MG63 (cell line): ENCODE data around the gene C3orf38. TPM values are rescaled to one million over a fixed set of nuclear protein-coding genes. Genes with fewer than 3 reads are reported as not detected.
"Not testable (repeated sequence)": the region's sequence is repeated elsewhere in the genome, so short reads cannot be mapped to it uniquely, and the experiment has no call there.

Source experiments
- DNase-seq: peaks from one replicate; pipeline ENCODE4 v3.0.0-alpha.2; 2020
- H3K27me3 ChIP-seq: fragments of 250-450 bp; sonication (Bioruptor Pico); 2 replicates; pipeline ENCODE4 v1.5.1; 2020; ENCODE audit warnings: mild to moderate bottlenecking, moderate library complexity
- H3K36me3 ChIP-seq: fragments of 250-450 bp; sonication (Bioruptor Pico); 2 replicates; pipeline ENCODE4 v1.5.1; 2020; ENCODE audit warnings: mild to moderate bottlenecking, moderate library complexity
- H3K4me3 ChIP-seq: fragments of 250-450 bp; sonication (Bioruptor Pico); 2 replicates; pipeline ENCODE4 v1.5.1; 2020; ENCODE audit warnings: mild to moderate bottlenecking, moderate library complexity
- H3K9me3 ChIP-seq: fragments of 250-450 bp; sonication (Bioruptor Pico); 2 replicates; pipeline ENCODE4 v1.5.1; 2020; ENCODE audit warnings: mild to moderate bottlenecking, moderate library complexity
- total RNA-seq: library from RNA; depleted of rRNA; stranded (reverse); fragments of >200 nt; shearing (Covaris generic); gene quantifications from 2 replicates; pipeline ENCODE4 v1.2.3, GENCODE V29; 2014; ENCODE audit warnings: low replicate concordance; rRNA removed

The C3orf38 gene
- 12.6 and 16.4 TPM in 2 replicates for total RNA-seq

- DNase-seq: peak; percentile 87
- H3K27me3 ChIP-seq: no peaks in the 10 kb centered on the region
- peaks cover 10% of the 10 kb centered on the region for H3K36me3 ChIP-seq
- peak within 1 kb of the TSS; percentile 77 for H3K4me3 ChIP-seq
- no peaks in the 10 kb centered on the region for H3K9me3 ChIP-seq
Observed at GRCh38 chr3:88149509-88150362, at the start of gene C3orf38. Gene C3orf38 (plus strand): TSS chr3:88149959. CDS start chr3:88150053, 94 bp downstream.

- DNase-seq: no peak
- Histone ChIP-seq H3K9me3 (no peaks in the 10 kb centered on the region), H3K36me3 (no peaks in the 10 kb centered on the region; the same call in 1 of the 2 replicates), H3K4me3 (no peak overlapping the region), H3K27me3 (no peaks in the 10 kb centered on the region)
Observed at GRCh38 chr3:88101142-88101541, 48.6 kb upstream of the C3orf38 start.

GRCh38 chr3:88105325-88105724 lies 44.4 kb upstream of the C3orf38 start:
- H3K9me3 ChIP-seq: no peaks in the 10 kb centered on the region
- H3K4me3 ChIP-seq: no peak overlapping the region
- no peaks in the 10 kb centered on the region for H3K27me3 ChIP-seq
- no peak for DNase-seq
- H3K36me3 ChIP-seq: no peaks in the 10 kb centered on the region; the same call in 1 of the 2 replicates

- no peak for DNase-seq
- no peaks in the 10 kb centered on the region for H3K9me3 ChIP-seq
- no peaks in the 10 kb centered on the region for H3K36me3 ChIP-seq
- no peaks in the 10 kb centered on the region for H3K27me3 ChIP-seq
- H3K4me3 ChIP-seq: no peak overlapping the region
Observed at GRCh38 chr3:88112289-88112688, 37.5 kb upstream of the C3orf38 start.

GRCh38 chr3:88113311-88114162 lies 36.2 kb upstream of the C3orf38 start:
- Histone ChIP-seq H3K27me3 (no peaks in the 10 kb centered on the region), H3K36me3 (no peaks in the 10 kb centered on the region; the same call in 1 of the 2 replicates), H3K4me3 (no peak overlapping the region), H3K9me3 (no peaks in the 10 kb centered on the region)
- peak; percentile 26 for DNase-seq

- Histone ChIP-seq H3K36me3 (no peaks in the 10 kb centered on the region; the same call in 1 of the 2 replicates), H3K9me3 (no peaks in the 10 kb centered on the region), H3K4me3 (no peak overlapping the region), H3K27me3 (no peaks in the 10 kb centered on the region)
- DNase-seq: no peak
Observed at GRCh38 chr3:88114878-88115549, 34.7 kb upstream of the C3orf38 start.

- H3K27me3 ChIP-seq: no peaks in the 10 kb centered on the region
Observed at GRCh38 chr3:88117683-88118082, 32.1 kb upstream of the C3orf38 start.

GRCh38 chr3:88118603-88119002 lies 31.2 kb upstream of the C3orf38 start:
- DNase-seq, H3K4me3 ChIP-seq, H3K27me3 ChIP-seq, H3K36me3 ChIP-seq, H3K9me3 ChIP-seq: not testable (repeated sequence)

More at GRCh38 chr3:88117683-88118082, 32.1 kb upstream of the C3orf38 start:
- Histone ChIP-seq H3K9me3 (no peaks in the 10 kb centered on the region), H3K4me3 (no peak overlapping the region), H3K36me3 (no peaks in the 10 kb centered on the region; the same call in 1 of the 2 replicates)
- DNase-seq: no peak

- H3K4me3 ChIP-seq: no peak overlapping the region
- H3K27me3 ChIP-seq: no peaks in the 10 kb centered on the region
- no peak for DNase-seq
- no peaks in the 10 kb centered on the region; the same call in 1 of the 2 replicates for H3K36me3 ChIP-seq
- no peaks in the 10 kb centered on the region for H3K9me3 ChIP-seq
Observed at GRCh38 chr3:88123526-88123925, 26.2 kb upstream of the C3orf38 start.

- no peak for DNase-seq
- Histone ChIP-seq H3K9me3 (no peaks in the 10 kb centered on the region), H3K4me3 (no peak overlapping the region), H3K27me3 (no peaks in the 10 kb centered on the region), H3K36me3 (no peaks in the 10 kb centered on the region; the same call in none of the 2 replicates)
Observed at GRCh38 chr3:88131695-88132094, 18.1 kb upstream of the C3orf38 start.

GRCh38 chr3:88132894-88133293 lies 16.9 kb upstream of the C3orf38 start:
- Histone ChIP-seq H3K27me3 (no peaks in the 10 kb centered on the region), H3K4me3 (no peak overlapping the region), H3K9me3 (no peaks in the 10 kb centered on the region), H3K36me3 (no peaks in the 10 kb centered on the region; the same call in none of the 2 replicates)
- DNase-seq: no peak

- H3K9me3 ChIP-seq: no peaks in the 10 kb centered on the region
- no peaks in the 10 kb centered on the region for H3K27me3 ChIP-seq
- no peak for DNase-seq
- H3K36me3 ChIP-seq: peaks cover 7% of the 10 kb centered on the region
- no peak overlapping the region for H3K4me3 ChIP-seq
Observed at GRCh38 chr3:88133711-88134263, 16.0 kb upstream of the C3orf38 start.

GRCh38 chr3:88137836-88138235 lies 11.9 kb upstream of the C3orf38 start:
- Histone ChIP-seq H3K4me3 (no peak overlapping the region), H3K36me3 (peaks cover 25% of the 10 kb centered on the region), H3K27me3 (no peaks in the 10 kb centered on the region), H3K9me3 (no peaks in the 10 kb centered on the region)
- no peak for DNase-seq

- Histone ChIP-seq H3K27me3 (no peaks in the 10 kb centered on the region), H3K36me3 (peaks cover 25% of the 10 kb centered on the region), H3K4me3 (no peak overlapping the region), H3K9me3 (no peaks in the 10 kb centered on the region)
- DNase-seq: no peak
Observed at GRCh38 chr3:88141458-88142083, 8.2 kb upstream of the C3orf38 start.

GRCh38 chr3:88142094-88142624 lies 7.6 kb upstream of the C3orf38 start:
- no peaks in the 10 kb centered on the region for H3K9me3 ChIP-seq
- no peak for DNase-seq
- H3K27me3 ChIP-seq: no peaks in the 10 kb centered on the region
- H3K36me3 ChIP-seq: peaks cover 25% of the 10 kb centered on the region
- no peak overlapping the region for H3K4me3 ChIP-seq

- no peak for DNase-seq
- Histone ChIP-seq H3K9me3 (no peaks in the 10 kb centered on the region), H3K36me3 (no peaks in the 10 kb centered on the region; the same call in 1 of the 2 replicates), H3K4me3 (no peak overlapping the region), H3K27me3 (no peaks in the 10 kb centered on the region)
Observed at GRCh38 chr3:88147261-88147660, 2.5 kb upstream of the C3orf38 start.
